H1 (cell line): Measurements from ENCODE around the gene DAZAP1. TPM values are rescaled to one million over a fixed set of nuclear protein-coding genes. Genes with fewer than 3 reads are reported as not detected.

Experiments used
- CTCF ChIA-PET: fragments of 300-600 bp; sonication (Branson Sonifier 250); formaldehyde crosslinking; loops from one replicate; lab custom pipeline; 2021; ENCODE audit not compliant: partially characterized antibody; lab: Charles Lee
- POLR2A ChIA-PET: fragments of 300-600 bp; sonication (Branson Sonifier 250); formaldehyde crosslinking; loops from one replicate; lab custom pipeline; 2021; ENCODE audit warnings: inconsistent platforms; ENCODE audit not compliant: partially characterized antibody; lab: Charles Lee
- DNase-seq, 2 experiments: peaks; one replicate each; pipeline versions ENCODE4 v3.0.0 to v3.0.0-alpha.2; 2010 to 2022; ENCODE audit warnings: low spot score in 2 of 2, low read depth in 1 of 2, mixed read lengths in 1 of 2
- FAIRE-seq: peaks from 2 replicates; lab custom pipeline; 2011; peaks lifted over from hg19 to GRCh38; lab: Jason Lieb, UNC
- H2AFZ ChIP-seq: 2 replicates; pipeline ENCODE4 v1.8.1; 2012; ENCODE audit warnings: low read length, inconsistent platforms
- H2AK5ac ChIP-seq: 2 replicates; pipeline ENCODE4 v1.6.1; 2013; ENCODE audit warnings: low read depth, low read length
- H2BK120ac ChIP-seq: replicated peaks from 2 replicates; pipeline ENCODE3; 2013; ENCODE audit warnings: low read depth, low read length, inconsistent platforms
- H2BK12ac ChIP-seq: 2 replicates; pipeline ENCODE4 v1.6.1; 2013; ENCODE audit warnings: low read depth, low read length
- H2BK15ac ChIP-seq: 2 replicates; pipeline ENCODE4 v1.6.1; 2013; ENCODE audit warnings: low read length
- H2BK20ac ChIP-seq: 2 replicates; pipeline ENCODE4 v1.6.1; 2013; ENCODE audit warnings: low read length
- H2BK5ac ChIP-seq: 2 replicates; pipeline ENCODE4 v1.6.1; 2013; ENCODE audit warnings: low read depth, low read length
- H3K14ac ChIP-seq: 2 replicates; pipeline ENCODE4 v1.6.1; 2013; ENCODE audit warnings: inconsistent platforms; ENCODE audit not compliant: insufficient read length
- H3K18ac ChIP-seq: 2 replicates; pipeline ENCODE4 v1.6.1; 2013; ENCODE audit warnings: low read length; ENCODE audit errors: extremely low read depth
- H3K23ac ChIP-seq: 2 replicates; pipeline ENCODE4 v1.6.1; 2013; ENCODE audit warnings: inconsistent platforms; ENCODE audit not compliant: insufficient read length
- H3K23me2 ChIP-seq: 2 replicates; pipeline ENCODE4 v1.6.1; 2013; ENCODE audit warnings: low read depth, low read length
- H3K27ac ChIP-seq: 2 replicates; pipeline ENCODE4 v1.6.1; 2011; ENCODE audit warnings: low read depth, low read length, inconsistent platforms
- H3K27me3 ChIP-seq, 4 experiments: replicated peaks in 1 of 4; 1 replicate in 1 of 4; 2 replicates in 3 of 4; pipeline versions ENCODE4 v1.6.1 to v1.8.1; 2011 to 2013; ENCODE audit warnings: low read length in 3 of 4, mild to moderate bottlenecking in 3 of 4, inconsistent platforms in 2 of 4, mixed read lengths in 2 of 4, moderate library complexity in 1 of 4; ENCODE audit not compliant: control insufficient read depth in 3 of 4, insufficient read depth in 3 of 4; ENCODE audit errors: extremely low read depth in 1 of 4
- H3K36me3 ChIP-seq, 4 experiments: 2 replicates each; pipeline versions ENCODE4 v1.6.1 to v1.8.1; 2011 to 2013; ENCODE audit warnings: mild to moderate bottlenecking in 4 of 4, low read length in 3 of 4, moderate library complexity in 2 of 4, control low read depth in 1 of 4, inconsistent platforms in 1 of 4; ENCODE audit not compliant: insufficient read depth in 4 of 4, control insufficient read depth in 2 of 4
- H3K4ac ChIP-seq: replicated peaks from 2 replicates; pipeline ENCODE3; 2013; ENCODE audit warnings: low read length, low read depth, mixed read lengths, inconsistent platforms; ENCODE audit not compliant: insufficient read length
- H3K4me1 ChIP-seq, 4 experiments: replicated peaks in 1 of 4; 1 replicate in 1 of 4; 2 replicates in 3 of 4; pipeline versions ENCODE4 v1.6.1 to v1.8.1; 2011 to 2013; ENCODE audit warnings: low read length in 3 of 4, inconsistent platforms in 2 of 4, mixed read lengths in 1 of 4; ENCODE audit not compliant: insufficient read depth in 4 of 4, control insufficient read depth in 3 of 4
- H3K4me2 ChIP-seq, 2 experiments: 2 replicates each; pipeline versions ENCODE4 v1.6.1 to v1.8.1; 2011 to 2013; ENCODE audit warnings: low read depth in 2 of 2, low read length in 2 of 2, control low read depth in 1 of 2, inconsistent platforms in 1 of 2, mild to moderate bottlenecking in 1 of 2; ENCODE audit not compliant: insufficient read depth in 1 of 2
- H3K4me3 ChIP-seq, 4 experiments: fragments of 200-600, 300-600 bp in 1 of 4; sonication (generic), shearing (Covaris generic), sonication (Bioruptor Twin) in 1 of 4; 2 replicates each; pipeline versions ENCODE4 v1.5.1 to v1.8.1; 2011 to 2016; ENCODE audit warnings: low read length in 4 of 4, low read depth in 3 of 4, control low read depth in 2 of 4, inconsistent platforms in 2 of 4, mild to moderate bottlenecking in 2 of 4, mixed read lengths in 1 of 4, moderate library complexity in 1 of 4; ENCODE audit not compliant: insufficient read depth in 2 of 4; ENCODE audit errors: extremely low read depth in 1 of 4
- H3K56ac ChIP-seq: replicated peaks from 2 replicates; pipeline ENCODE3; 2013; ENCODE audit warnings: low read depth, mild to moderate bottlenecking, mixed read lengths, low read length, inconsistent platforms; ENCODE audit not compliant: insufficient read length
- H3K79me1 ChIP-seq: 2 replicates; pipeline ENCODE4 v1.6.1; 2013; ENCODE audit warnings: low read depth, low read length, control low read depth
- H3K79me2 ChIP-seq, 2 experiments: 2 replicates each; pipeline versions ENCODE4 v1.6.1 to v1.8.1; 2012 to 2013; ENCODE audit warnings: low read length in 2 of 2, mild to moderate bottlenecking in 2 of 2, inconsistent platforms in 1 of 2; ENCODE audit not compliant: insufficient read depth in 2 of 2, control insufficient read depth in 1 of 2
- H3K9ac ChIP-seq, 4 experiments: replicated peaks in 1 of 4; 1 replicate in 1 of 4; 2 replicates in 3 of 4; pipeline versions ENCODE4 v1.6.1 to v1.8.1; 2011 to 2013; ENCODE audit warnings: low read depth in 3 of 4, low read length in 3 of 4, control low read depth in 2 of 4, mild to moderate bottlenecking in 2 of 4, moderate library complexity in 2 of 4, inconsistent platforms in 1 of 4; ENCODE audit errors: extremely low read depth in 1 of 4
- H3K9me3 ChIP-seq, 2 experiments: 2 replicates each; pipeline versions ENCODE4 v1.6.1 to v1.8.1; 2012 to 2013; ENCODE audit warnings: mild to moderate bottlenecking in 2 of 2, moderate library complexity in 2 of 2, control low read depth in 1 of 2, inconsistent platforms in 1 of 2, low read depth in 1 of 2, low read length in 1 of 2, mixed read lengths in 1 of 2; ENCODE audit not compliant: insufficient read depth in 2 of 2
- H4K20me1 ChIP-seq, 2 experiments: replicated peaks in 1 of 2; 2 replicates each; pipeline versions ENCODE3 to v1.8.1; 2011 to 2013; ENCODE audit warnings: inconsistent platforms in 2 of 2, low read length in 2 of 2, mild to moderate bottlenecking in 1 of 2; ENCODE audit not compliant: insufficient read depth in 2 of 2, control insufficient read depth in 1 of 2
- H4K5ac ChIP-seq: 2 replicates; pipeline ENCODE4 v1.6.1; 2013; ENCODE audit warnings: low read length, low read depth, mixed read lengths, inconsistent platforms; ENCODE audit not compliant: insufficient read length
- H4K8ac ChIP-seq: 2 replicates; pipeline ENCODE4 v1.8.0; 2013; ENCODE audit warnings: mild to moderate bottlenecking, moderate library complexity, low read length, inconsistent platforms; ENCODE audit not compliant: insufficient read depth; ENCODE audit errors: extremely low read depth
- H4K91ac ChIP-seq: replicated peaks from 2 replicates; pipeline ENCODE3; 2013; ENCODE audit warnings: low read length, mixed read lengths, inconsistent platforms; ENCODE audit not compliant: insufficient read length
- E2F6 ChIP-seq: IDR thresholded peaks from 2 replicates; pipeline ENCODE4 v1.6.1; 2012; ENCODE audit warnings: inconsistent platforms
- TCF12 ChIP-seq: IDR thresholded peaks from 2 replicates; pipeline ENCODE4 v1.6.1; 2011; ENCODE audit warnings: low read depth, mild to moderate bottlenecking, low read length
- WGBS, 2 experiments: shearing (Covaris generic) in 1 of 2; methylation state at CpG; one replicate each; pipeline versions ENCODE4 v1.1.6 to v1.1.7; 2013 to 2015; ENCODE audit warnings: low lambda C conversion rate in 2 of 2, mixed read lengths in 2 of 2, inconsistent platforms in 1 of 2, low coverage in 1 of 2, missing lambda C conversion rate in 1 of 2; ENCODE audit not compliant: insufficient replicate concordance in 2 of 2, insufficient coverage in 1 of 2, insufficient read length in 1 of 2; ENCODE audit errors: extremely low coverage in 1 of 2, missing lambda C conversion rate in 1 of 2; 5-methylcytosine and 5-hydroxymethylcytosine counted together
- polyA plus RNA-seq, 7 experiments: library from polyadenylated mRNA; depleted of rRNA in 3 of 7; stranded (reverse) in 5 of 7; unstranded in 2 of 7; fragments of >200 nt in 5 of 7; fragments of 200-250 nt in 2 of 7; gene quantifications; 1 replicate in 5 of 7; 2 replicates in 1 of 7; 4 replicates in 1 of 7; pipeline versions ENCODE4 v1.2.1 to v1.2.3, GENCODE V29; 2011 to 2013; ENCODE audit warnings: missing spikeins in 2 of 7, mixed read lengths in 2 of 7
- total RNA-seq: library from RNA; stranded (reverse); fragmentation: NEBNext Ultra II Directional; extraction: Animal tissue kit (Norgen Biotek cat#: 25700); gene quantifications from 2 replicates; pipeline ENCODE4 v1.2.1, GENCODE V29; 2021

Gene DAZAP1
- total and polyA plus RNA-seq, 2 of the 8 experiments (the other 6 are each of a cell fraction or from before 2014, with no cell fraction given) = 79.6 to 341 TPM

- Histone ChIP-seq H3K27me3 (peaks cover 19 to 42% (median 40%) of the 10 kb centered on the region in 4 experiments), H2BK5ac (peak overlapping the region; percentile 73; the same call in 1 of the 2 replicates), H4K20me1 (peaks cover 10% of the 10 kb centered on the region in 2 experiments), H3K18ac (peak overlapping the region; percentile 32), H3K4me2 (peak overlapping the region in 1 of 2 experiments; percentile 47; a peak in 3 of 4 replicates), H4K5ac (no peak overlapping the region), H3K9me3 (no peaks in the 10 kb centered on the region), H4K91ac (peak overlapping the region; percentile 86), H4K8ac (0 out of 2 replicates have a peak overlapping the region, but pooled peaks have one; percentile 62), H3K56ac (no peak overlapping the region), H2BK15ac (0 out of 2 replicates have a peak overlapping the region, but pooled peaks have one; percentile 99), H3K79me2 (no peaks in the 10 kb centered on the region), H3K79me1 (no peaks in the 10 kb centered on the region; the same call in 1 of the 2 replicates), H2AK5ac (no peak overlapping the region), H3K23me2 (peaks cover 4% of the 10 kb centered on the region; the same call in 1 of the 2 replicates), H3K4ac (peak overlapping the region; percentile 89), H2BK120ac (no peak overlapping the region), H3K27ac (no peak overlapping the region), H2BK12ac (peak overlapping the region; percentile 84; the same call in 1 of the 2 replicates), H3K4me1 (peaks cover 0 to 39% (median 29%) of the 10 kb centered on the region in 4 experiments; a peak in 6 of 7 replicates), H3K23ac (no peak overlapping the region), H2BK20ac (peak overlapping the region; percentile 93; the same call in 1 of the 2 replicates), H3K14ac (no peak overlapping the region), H3K36me3 (no peaks in the 10 kb centered on the region; a peak in 1 of 8 replicates), H3K4me3 (no peak overlapping the region), H2AFZ (no peak overlapping the region), H3K9ac (no peak overlapping the region)
- POLR2A ChIA-PET = interaction anchor here (1.0 to 9.4 kb wide), 12 partner anchors 11 to 185 kb away, joined by 3 to 109 read pairs (median 5); partner anchors contain the start of genes FAM174C and REEP6
- no peak for DNase-seq
- CTCF ChIA-PET = interaction anchor here (0.7 to 6.9 kb wide), 7 partner anchors 10 to 388 kb away, joined by 3 to 54 read pairs (median 3); no protein-coding TSS in a partner anchor
- FAIRE-seq = no peak
- 0 out of 2 replicates have a peak, but pooled peaks have one; percentile 40 for TF ChIP-seq E2F6
- no peak for TF ChIP-seq TCF12
- 90% methylated on average over 21 of the region's 30 CpGs; no CpG with 5 or more reads in 1 of the 2 experiments for WGBS, 2 experiments
These were observed 45.6 kb downstream of the DAZAP1 start for GRCh38 chr19:1452802-1453524.
